Right lobe of liver (tissue), 4 donors: Measurements from ENCODE around the gene MKRN2OS.

Source experiments
- POLR2A ChIP-seq: fragments of 450-650 bp; IDR thresholded peaks from one replicate; pipeline ENCODE4 v1.6.1; 2017; ENCODE audit warnings: antibody characterized with exemption, mild to moderate bottlenecking
- TF ChIP-seq, protein P1 (sequence below), 4 donors: fragments of 200-600 bp in 3 of 4; fragments of 450-650 bp in 1 of 4; IDR thresholded peaks; one replicate each; pipeline versions ENCODE4 v1.5.1 to v1.8.0; 2016 to 2022; ENCODE audit warnings: antibody characterized with exemption in 4 of 4, mild to moderate bottlenecking in 2 of 4
- donor health status: DM: no; HTN: no; CAD: no.
- donor health status: DM: no; HTN: no; CAD: no.
- donor health status: DM: no; HTN: yes; CAD: no.

- TF ChIP-seq, protein P1, sequence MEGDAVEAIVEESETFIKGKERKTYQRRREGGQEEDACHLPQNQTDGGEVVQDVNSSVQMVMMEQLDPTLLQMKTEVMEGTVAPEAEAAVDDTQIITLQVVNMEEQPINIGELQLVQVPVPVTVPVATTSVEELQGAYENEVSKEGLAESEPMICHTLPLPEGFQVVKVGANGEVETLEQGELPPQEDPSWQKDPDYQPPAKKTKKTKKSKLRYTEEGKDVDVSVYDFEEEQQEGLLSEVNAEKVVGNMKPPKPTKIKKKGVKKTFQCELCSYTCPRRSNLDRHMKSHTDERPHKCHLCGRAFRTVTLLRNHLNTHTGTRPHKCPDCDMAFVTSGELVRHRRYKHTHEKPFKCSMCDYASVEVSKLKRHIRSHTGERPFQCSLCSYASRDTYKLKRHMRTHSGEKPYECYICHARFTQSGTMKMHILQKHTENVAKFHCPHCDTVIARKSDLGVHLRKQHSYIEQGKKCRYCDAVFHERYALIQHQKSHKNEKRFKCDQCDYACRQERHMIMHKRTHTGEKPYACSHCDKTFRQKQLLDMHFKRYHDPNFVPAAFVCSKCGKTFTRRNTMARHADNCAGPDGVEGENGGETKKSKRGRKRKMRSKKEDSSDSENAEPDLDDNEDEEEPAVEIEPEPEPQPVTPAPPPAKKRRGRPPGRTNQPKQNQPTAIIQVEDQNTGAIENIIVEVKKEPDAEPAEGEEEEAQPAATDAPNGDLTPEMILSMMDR (IDR thresholded peaks at IDR 0.05): no peak
- no peak for TF ChIP-seq POLR2A
Measured at GRCh38 chr3:12513694-12514446, 31.4 kb downstream of the MKRN2OS start.
